Type B pancreatic cell (in vitro differentiated cells): ENCODE data around the gene OR5H2. TPM values are rescaled to one million over a fixed set of nuclear protein-coding genes. Genes with fewer than 3 reads are reported as not detected.
"Not testable (repeated sequence)": the region's sequence is repeated elsewhere in the genome, so short reads cannot be mapped to it uniquely, and the experiment has no call there.

ENCODE experiments used
- DNase-seq: peaks from one replicate; pipeline ENCODE4 v3.0.0; 2021; ENCODE audit warnings: mixed read lengths; ENCODE audit not compliant: unreplicated experiment; ENCODE audit errors: extremely low spot score
- H3K27ac Mint-ChIP-seq: 2 replicates; pipeline ENCODE4 v1.8.0; 2021; ENCODE audit warnings: mild to moderate bottlenecking, mixed read lengths
- H3K27me3 Mint-ChIP-seq: 2 replicates; pipeline ENCODE4 v1.8.0; 2021; ENCODE audit warnings: mixed read lengths
- H3K36me3 Mint-ChIP-seq: 2 replicates; pipeline ENCODE4 v1.8.0; 2021; ENCODE audit warnings: mixed read lengths
- H3K4me1 Mint-ChIP-seq: one replicate; pipeline ENCODE4 v1.8.0; 2021; ENCODE audit warnings: mixed read lengths; ENCODE audit not compliant: unreplicated experiment
- H3K4me3 Mint-ChIP-seq: 2 replicates; pipeline ENCODE4 v1.8.0; 2021; ENCODE audit warnings: mild to moderate bottlenecking, mixed read lengths
- H3K9me3 Mint-ChIP-seq: 2 replicates; pipeline ENCODE4 v1.8.0; 2021; ENCODE audit warnings: mixed read lengths
- long read RNA-seq: library from polyadenylated mRNA; unstranded; transcript quantifications from one replicate; pipeline ENCODE4 v2.0.0, GENCODE V29; 2020
- total RNA-seq: library from RNA; stranded (reverse); gene quantifications from 2 replicates; pipeline ENCODE4 v1.2.1, GENCODE V29; 2021; ENCODE audit warnings: low replicate concordance
- TF ChIP-seq, protein P1 (sequence below): fragments of 200-600 bp; sonication (generic); conservative IDR thresholded peaks from 2 replicates; pipeline ENCODE4 v1.5.0; 2021; ENCODE audit warnings: antibody characterized with exemption, mild to moderate bottlenecking

The OR5H2 gene
- total RNA-seq, result not detected in 2 replicates
- long read RNA-seq, result 0 reads

DNA sequence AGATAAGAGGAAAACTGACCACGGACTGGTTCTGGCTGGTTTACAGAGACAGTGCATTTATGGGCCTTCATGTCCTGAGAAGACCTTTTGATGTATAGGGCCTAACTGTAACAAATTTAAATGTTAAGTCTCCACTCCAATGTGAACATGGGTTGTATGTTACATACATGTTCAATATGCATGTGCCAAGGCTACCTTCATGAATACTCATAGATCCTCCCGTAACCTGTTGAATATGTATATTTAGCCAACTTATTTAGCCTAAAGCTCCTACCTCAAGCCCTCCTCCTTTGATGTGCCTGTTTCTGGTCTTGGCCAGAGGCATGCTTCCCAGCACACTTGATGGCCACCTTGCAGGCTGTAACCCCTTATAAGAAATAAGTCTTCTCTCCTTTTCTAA is at the start of gene OR5H2:
OR5H2 (plus strand) TSS at position 301 of the 400 bp plus-strand sequence. CDS start 398 bp downstream, outside the sequence.
- H3K27me3 Mint-ChIP-seq, result no peaks in the 10 kb centered on the region
- no peak within 1 kb of the TSS for H3K4me3 Mint-ChIP-seq
- H3K36me3 Mint-ChIP-seq, result no peaks in the 10 kb centered on the region
- H3K27ac Mint-ChIP-seq, result no peak within 1 kb of the TSS
- TF ChIP-seq, protein P1, sequence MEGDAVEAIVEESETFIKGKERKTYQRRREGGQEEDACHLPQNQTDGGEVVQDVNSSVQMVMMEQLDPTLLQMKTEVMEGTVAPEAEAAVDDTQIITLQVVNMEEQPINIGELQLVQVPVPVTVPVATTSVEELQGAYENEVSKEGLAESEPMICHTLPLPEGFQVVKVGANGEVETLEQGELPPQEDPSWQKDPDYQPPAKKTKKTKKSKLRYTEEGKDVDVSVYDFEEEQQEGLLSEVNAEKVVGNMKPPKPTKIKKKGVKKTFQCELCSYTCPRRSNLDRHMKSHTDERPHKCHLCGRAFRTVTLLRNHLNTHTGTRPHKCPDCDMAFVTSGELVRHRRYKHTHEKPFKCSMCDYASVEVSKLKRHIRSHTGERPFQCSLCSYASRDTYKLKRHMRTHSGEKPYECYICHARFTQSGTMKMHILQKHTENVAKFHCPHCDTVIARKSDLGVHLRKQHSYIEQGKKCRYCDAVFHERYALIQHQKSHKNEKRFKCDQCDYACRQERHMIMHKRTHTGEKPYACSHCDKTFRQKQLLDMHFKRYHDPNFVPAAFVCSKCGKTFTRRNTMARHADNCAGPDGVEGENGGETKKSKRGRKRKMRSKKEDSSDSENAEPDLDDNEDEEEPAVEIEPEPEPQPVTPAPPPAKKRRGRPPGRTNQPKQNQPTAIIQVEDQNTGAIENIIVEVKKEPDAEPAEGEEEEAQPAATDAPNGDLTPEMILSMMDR, result no peak
- no peaks in the 10 kb centered on the region for H3K4me1 Mint-ChIP-seq
- H3K9me3 Mint-ChIP-seq, result no peaks in the 10 kb centered on the region
- no peak for DNase-seq

DNA sequence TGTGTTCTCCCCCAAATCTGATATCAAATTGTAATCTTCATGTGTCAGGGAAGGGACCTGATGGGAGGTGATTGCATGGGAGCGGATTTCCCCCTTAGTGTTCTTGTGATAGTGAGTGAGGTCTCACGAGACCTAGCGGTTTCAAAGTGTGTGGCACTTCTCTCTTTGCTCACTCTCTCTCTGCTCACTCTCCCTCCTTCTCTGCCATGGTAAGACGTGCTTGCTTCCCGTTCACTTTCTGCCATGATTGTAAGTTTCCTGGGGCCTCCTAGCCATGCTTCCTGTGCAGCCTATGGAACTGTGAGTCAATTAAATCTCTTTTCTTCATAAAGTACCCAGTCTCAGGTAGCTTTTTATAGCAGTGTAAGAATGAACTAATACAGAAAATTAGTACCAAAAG is 48.8 kb upstream of the OR5H2 start:
- Mint-ChIP-seq H3K36me3 (no peaks in the 10 kb centered on the region), H3K9me3 (no peaks in the 10 kb centered on the region), H3K27ac (no peak overlapping the region), H3K4me1 (no peaks in the 10 kb centered on the region), H3K27me3 (no peaks in the 10 kb centered on the region), H3K4me3 (no peak overlapping the region)
- DNase-seq, result no peak
- TF ChIP-seq, protein P1, result no peak

DNA sequence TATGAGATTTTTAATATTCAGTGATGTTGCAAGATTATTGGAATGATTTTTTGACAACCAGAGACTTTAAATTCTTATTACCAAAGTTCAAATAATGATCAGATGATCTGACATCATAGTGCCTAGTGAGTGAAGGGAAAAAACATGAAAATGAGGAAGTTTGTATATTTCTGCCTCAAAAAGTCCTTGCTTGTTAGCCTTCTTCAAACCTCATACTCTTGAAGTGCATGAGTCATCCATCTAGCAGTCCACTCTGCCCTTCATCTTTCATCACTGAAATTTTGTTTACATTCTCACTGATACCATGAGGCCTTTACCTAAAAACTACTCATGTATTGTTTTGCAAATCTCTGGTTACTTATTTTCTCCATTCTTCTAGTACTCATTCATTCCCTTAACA is 42.2 kb upstream of the OR5H2 start:
- no peaks in the 10 kb centered on the region for H3K4me1 Mint-ChIP-seq
- TF ChIP-seq, protein P1, result no peak

DNA sequence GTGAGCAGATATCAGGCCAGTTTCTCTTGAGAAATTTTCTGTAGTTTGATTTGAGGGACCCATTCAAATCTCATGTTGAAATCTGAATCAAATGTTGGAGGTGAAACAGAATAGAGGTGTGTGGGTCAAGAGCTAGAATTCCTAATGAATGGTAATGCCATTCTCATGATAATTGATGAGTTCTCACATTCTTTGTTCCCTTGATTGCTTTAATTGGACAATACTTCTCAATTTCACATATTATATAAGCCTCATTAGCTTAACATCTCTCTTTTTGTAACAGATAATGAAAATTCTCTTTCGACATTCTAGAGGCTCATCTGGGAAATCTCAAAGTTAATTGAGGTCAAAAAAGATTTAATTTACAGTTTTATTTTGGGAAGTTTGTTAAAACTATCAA is 40.1 kb upstream of the OR5H2 start:
- Mint-ChIP-seq H3K27me3 (no peaks in the 10 kb centered on the region), H3K4me3 (no peak overlapping the region)

More for the DNA sequence above, 42.2 kb upstream of the OR5H2 start:
- Mint-ChIP-seq H3K9me3 (no peaks in the 10 kb centered on the region), H3K27me3 (no peaks in the 10 kb centered on the region), H3K27ac (no peak overlapping the region), H3K4me3 (no peak overlapping the region), H3K36me3 (no peaks in the 10 kb centered on the region)
- DNase-seq, result no peak

DNA sequence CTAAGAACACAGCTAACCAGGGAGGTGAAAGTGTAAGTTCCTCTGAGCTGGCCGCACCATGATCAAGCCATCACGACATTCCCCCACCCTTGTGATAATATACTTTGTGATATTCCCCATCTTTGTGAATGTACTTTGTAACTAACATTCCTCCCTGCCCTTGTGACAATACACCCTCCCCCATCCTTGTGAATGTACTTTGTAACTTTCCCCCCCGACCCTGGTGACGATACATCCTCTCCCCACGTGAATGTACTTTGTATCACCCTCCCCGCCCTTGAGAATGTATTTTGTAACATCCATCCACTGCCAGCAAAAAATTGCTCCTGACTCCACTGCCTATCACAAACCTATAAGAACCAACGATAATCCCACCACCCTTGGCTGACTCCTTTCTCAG is 38.5 kb upstream of the OR5H2 start:
- TF ChIP-seq, protein P1, result no peak
- no peak overlapping the region for H3K4me3 Mint-ChIP-seq
- H3K4me1 Mint-ChIP-seq, result no peaks in the 10 kb centered on the region
- no peaks in the 10 kb centered on the region for H3K9me3 Mint-ChIP-seq
- H3K27me3 Mint-ChIP-seq, result no peaks in the 10 kb centered on the region
- no peak overlapping the region for H3K27ac Mint-ChIP-seq
- no peak for DNase-seq
- no peaks in the 10 kb centered on the region for H3K36me3 Mint-ChIP-seq

More for the DNA sequence above, 40.1 kb upstream of the OR5H2 start:
- Mint-ChIP-seq H3K4me1 (no peaks in the 10 kb centered on the region), H3K9me3 (no peaks in the 10 kb centered on the region), H3K36me3 (no peaks in the 10 kb centered on the region), H3K27ac (no peak overlapping the region)
- TF ChIP-seq, protein P1, result no peak
- DNase-seq, result no peak

DNA sequence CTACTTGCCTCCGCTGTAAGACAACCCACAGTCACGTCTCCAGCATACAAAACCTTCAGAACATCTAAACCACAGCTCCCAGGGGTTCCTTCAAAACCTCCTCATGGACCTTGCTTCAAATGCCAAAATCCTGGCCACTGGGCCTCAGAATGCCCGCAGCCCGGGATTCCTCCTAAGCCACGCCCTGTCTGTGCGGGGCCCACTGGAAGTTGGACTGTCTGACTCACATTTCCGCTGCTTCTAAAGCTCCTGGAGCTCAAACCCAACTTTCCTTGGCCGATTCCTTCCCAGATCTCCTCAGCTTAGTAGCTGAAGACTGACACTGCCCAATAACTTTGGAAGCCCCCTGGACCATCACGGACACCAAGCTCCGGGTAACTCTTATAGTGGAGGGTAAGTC is 36.2 kb upstream of the OR5H2 start:
- H3K36me3 Mint-ChIP-seq, result no peaks in the 10 kb centered on the region
- H3K4me3 Mint-ChIP-seq, result no peak overlapping the region
- TF ChIP-seq, protein P1, result no peak
- H3K4me1 Mint-ChIP-seq, result no peaks in the 10 kb centered on the region
- no peaks in the 10 kb centered on the region for H3K27me3 Mint-ChIP-seq
- no peaks in the 10 kb centered on the region for H3K9me3 Mint-ChIP-seq
- H3K27ac Mint-ChIP-seq, result no peak overlapping the region
- DNase-seq, result no peak

DNA sequence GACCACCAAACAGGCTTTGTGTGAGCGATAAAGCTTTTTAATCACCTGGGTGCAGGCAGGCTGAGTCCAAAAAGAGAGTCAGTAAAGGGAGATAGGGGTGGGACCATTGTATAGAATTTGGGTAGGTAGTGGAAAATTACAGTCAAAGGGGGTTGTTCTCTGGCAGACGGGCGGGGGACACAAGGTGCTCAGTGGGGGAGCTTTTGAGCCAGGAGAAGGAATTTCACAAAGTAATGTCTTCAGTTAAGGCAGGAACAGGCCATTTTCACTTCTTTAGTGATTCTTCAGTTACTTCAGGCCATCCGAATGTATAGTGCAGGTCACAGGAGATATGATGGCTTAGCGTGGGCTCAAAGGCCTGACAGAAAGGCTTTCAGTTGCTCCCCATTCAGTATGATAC is 26.3 kb upstream of the OR5H2 start:
- not testable (repeated sequence) for DNase-seq, H3K27ac Mint-ChIP-seq, H3K9me3 Mint-ChIP-seq

More for the DNA sequence above, 26.3 kb upstream of the OR5H2 start:
- not testable (repeated sequence) for H3K4me1 Mint-ChIP-seq, H3K27me3 Mint-ChIP-seq, H3K36me3 Mint-ChIP-seq, H3K4me3 Mint-ChIP-seq
